B cell (primary cell): ENCODE data around the gene PPP1R14B. TPM values are rescaled to one million over a fixed set of nuclear protein-coding genes. Genes with fewer than 3 reads are reported as not detected.

Experiments used
- ATAC-seq: fragments of 200-7000 bp; cut with Tn5 transposase; one replicate; pipeline ENCODE4 v1.10.0; 2021; ENCODE audit warnings: low read depth, mild to moderate bottlenecking, moderate number of reproducible peaks, moderate library complexity
- CTCF ChIA-PET: fragments of 350-600 bp; sonication (Branson Sonifier 250); formaldehyde crosslinking; loops from one replicate; lab custom pipeline; 2021; ENCODE audit warnings: antibody characterized with exemption, inconsistent platforms; lab: Charles Lee
- POLR2A ChIA-PET: fragments of 350-600 bp; sonication (Branson Sonifier 250); formaldehyde crosslinking; loops from one replicate; lab custom pipeline; 2021; ENCODE audit warnings: antibody characterized with exemption; lab: Charles Lee
- DNase-seq: peaks from one replicate; pipeline ENCODE4 v3.0.0; 2013
- H2AFZ ChIP-seq: 2 replicates; pipeline ENCODE4 v1.6.1; 2012; ENCODE audit warnings: mild to moderate bottlenecking, low read depth, low read length; ENCODE audit not compliant: insufficient read depth, poor library complexity, severe bottlenecking
- H3K27ac ChIP-seq, 2 donors: 1 replicate in 1 of 2; 2 replicates in 1 of 2; pipeline ENCODE4 v1.5.1; 2012 to 2013; ENCODE audit warnings: low read length in 2 of 2, mild to moderate bottlenecking in 2 of 2, moderate library complexity in 1 of 2
- H3K27me3 ChIP-seq, 4 experiments: fragments of 200-600 bp in 1 of 4; sonication (generic) in 1 of 4; replicated peaks in 1 of 4; 1 replicate in 2 of 4; 2 replicates in 2 of 4; pipeline versions ENCODE4 v1.6.1 to v1.7.0; 2013 to 2016; ENCODE audit warnings: low read length in 3 of 4, mild to moderate bottlenecking in 2 of 4, mixed read lengths in 1 of 4, moderate library complexity in 1 of 4; ENCODE audit not compliant: insufficient read depth in 4 of 4, control insufficient read depth in 3 of 4; ENCODE audit errors: control extremely low read depth in 1 of 4
- H3K36me3 ChIP-seq, 2 experiments: replicated peaks in 1 of 2; 1 replicate in 1 of 2; 2 replicates in 1 of 2; pipeline versions ENCODE4 v1.6.1 to v1.7.1; 2013; ENCODE audit warnings: low read length in 1 of 2; ENCODE audit not compliant: insufficient read depth in 2 of 2, control insufficient read depth in 1 of 2; ENCODE audit errors: control extremely low read depth in 1 of 2, extremely low read depth in 1 of 2
- H3K4me1 ChIP-seq, 2 donors: fragments of 200-600 bp in 1 of 2; sonication (generic) in 1 of 2; 1 replicate in 1 of 2; 2 replicates in 1 of 2; pipeline versions ENCODE4 v1.5.1 to v1.6.1; 2013 to 2017; ENCODE audit warnings: low read length in 2 of 2; ENCODE audit not compliant: control insufficient read depth in 2 of 2, insufficient read depth in 2 of 2
- H3K4me2 ChIP-seq: replicated peaks from 2 replicates; pipeline ENCODE3; 2012; ENCODE audit warnings: mild to moderate bottlenecking, low read depth, low read length; ENCODE audit not compliant: poor library complexity, severe bottlenecking
- H3K4me3 ChIP-seq, 5 experiments: fragments of 200-600 bp in 1 of 5; sonication (generic) in 1 of 5; 1 replicate in 3 of 5; 2 replicates in 2 of 5; pipeline versions ENCODE4 v1.5.1 to v1.7.0; 2011 to 2016; ENCODE audit warnings: low read length in 4 of 5, mild to moderate bottlenecking in 4 of 5, low read depth in 2 of 5, control low read depth in 1 of 5, moderate library complexity in 1 of 5; ENCODE audit not compliant: insufficient read depth in 1 of 5; ENCODE audit errors: control extremely low read depth in 1 of 5, extremely low read depth in 1 of 5
- H3K79me2 ChIP-seq: fragments of 200-600 bp; sonication (generic); one replicate; pipeline ENCODE4 v1.6.0; 2016; ENCODE audit warnings: low read length; ENCODE audit not compliant: control insufficient read depth, insufficient read depth
- H3K9ac ChIP-seq: fragments of 200-600 bp; sonication (generic); 2 replicates; pipeline ENCODE4 v1.6.1; 2017; ENCODE audit warnings: mild to moderate bottlenecking, low read length, moderate library complexity
- H3K9me3 ChIP-seq, 3 donors: one replicate each; pipeline versions ENCODE4 v1.6.1 to v1.7.1; 2013; ENCODE audit warnings: low read length in 2 of 3; ENCODE audit not compliant: control insufficient read depth in 2 of 3, insufficient read depth in 1 of 3; ENCODE audit errors: control extremely low read depth in 1 of 3
- H4K20me1 ChIP-seq: 2 replicates; pipeline ENCODE4 v1.6.0; 2012; ENCODE audit warnings: mild to moderate bottlenecking, low read length; ENCODE audit not compliant: insufficient read depth, control insufficient read depth, poor library complexity, severe bottlenecking
- H3K27ac Mint-ChIP-seq: one replicate; pipeline ENCODE4 v1.8.0; 2021; ENCODE audit warnings: mixed read lengths
- H3K27me3 Mint-ChIP-seq: one replicate; pipeline ENCODE4 v1.8.0; 2021; ENCODE audit warnings: mixed read lengths
- H3K4me1 Mint-ChIP-seq: one replicate; pipeline ENCODE4 v1.8.0; 2021; ENCODE audit warnings: mixed read lengths
- H3K4me3 Mint-ChIP-seq: one replicate; pipeline ENCODE4 v1.8.0; 2021; ENCODE audit warnings: mixed read lengths
- H3K9me3 Mint-ChIP-seq: one replicate; pipeline ENCODE4 v1.8.0; 2022; ENCODE audit warnings: mixed read lengths; ENCODE audit not compliant: insufficient read depth
- CTCF ChIP-seq: fragments of 200-600 bp; IDR thresholded peaks from one replicate; pipeline ENCODE4 v1.8.0; 2022; ENCODE audit warnings: antibody characterized with exemption, mild to moderate bottlenecking
- EZH2 ChIP-seq: IDR thresholded peaks from 2 replicates; pipeline ENCODE4 v1.6.1; 2012; ENCODE audit warnings: borderline replicate concordance, low read depth, mild to moderate bottlenecking, moderate library complexity, low read length; ENCODE audit not compliant: insufficient read depth, poor library complexity, severe bottlenecking
- WGBS: methylation state at CpG from one replicate; pipeline ENCODE4 v1.1.5; 2013; ENCODE audit warnings: missing lambda C conversion rate; ENCODE audit not compliant: insufficient coverage; 5-methylcytosine and 5-hydroxymethylcytosine counted together
- intact Hi-C: fragments of 100-400 bp; cut with micrococcal nuclease; formaldehyde crosslinking; loops from one replicate; pipeline ENCODE4 v1.10.0; 2022
- polyA plus RNA-seq: library from polyadenylated mRNA; depleted of rRNA; stranded (reverse); fragments of >200 nt; gene quantifications from 2 replicates; pipeline ENCODE4 v1.2.3, GENCODE V29; 2012
- total RNA-seq, 2 donors: library from RNA; stranded (reverse); fragments of 120-200 nt in 1 of 2; gene quantifications; 1 replicate in 1 of 2; 2 replicates in 1 of 2; pipeline versions ENCODE4 v1.2.3 to v1.2.4, GENCODE V29; 2013 to 2022

PPP1R14B gene
- total and polyA plus RNA-seq, 2 donors (not counting 1 experiment from before 2014, with no cell fraction given), result 41.2 to 51.0 TPM

- TF ChIP-seq EZH2 (no peak), CTCF (no peak)
- WGBS, result under 1% methylated on average over 26 of the region's 26 CpGs
- POLR2A ChIA-PET, result interaction anchor here (0.5 to 6.3 kb wide), 15 partner anchors 8 to 1107 kb away, joined by 3 to 78 read pairs (median 3); partner anchors contain the start of genes ESRRA, FERMT3, FKBP2 and PPP1R14B
- DNase-seq (peak; percentile 77), ATAC-seq (peak; percentile 19)
- peaks cover 47% of the 10 kb centered on the region for H3K4me1 Mint-ChIP-seq
- H3K9ac ChIP-seq, result peak overlapping the region; percentile 85
- CTCF ChIA-PET, result interaction anchor here (0.7 to 5.2 kb wide), 12 partner anchors 10 to 129 kb away, joined by 3 to 70 read pairs (median 4); partner anchors contain the start of genes FERMT3, FKBP2 and PLCB3
- peak overlapping the region; percentile 91 for H3K4me3 Mint-ChIP-seq
- H3K27ac ChIP-seq, result peak overlapping the region; percentile 82 to 86
- peak overlapping the region; percentile 93 for H3K27ac Mint-ChIP-seq
- peaks cover 30 to 47% of the 10 kb centered on the region in 2 donors for H3K4me1 ChIP-seq
- H3K4me3 ChIP-seq, result peak overlapping the region; percentile 32 to 97 (median 92)
- no peaks in the 10 kb centered on the region for H3K27me3 ChIP-seq
- H3K4me2 ChIP-seq, result peak overlapping the region; percentile 98
- no peaks in the 10 kb centered on the region for H3K9me3 Mint-ChIP-seq
- H4K20me1 ChIP-seq, result peaks cover 1% of the 10 kb centered on the region
- peaks cover 0 to 17% of the 10 kb centered on the region in 2 experiments for H3K36me3 ChIP-seq
- no peaks in the 10 kb centered on the region for H3K9me3 ChIP-seq
- H3K27me3 Mint-ChIP-seq, result no peaks in the 10 kb centered on the region
- peaks cover 23% of the 10 kb centered on the region for H3K79me2 ChIP-seq
- H2AFZ ChIP-seq, result peak overlapping the region; percentile 86
- intact Hi-C loops, result loop anchor here (1.0 kb wide), 7 partner anchors 8 to 43 kb away; partner anchors contain the start of genes PLCB3, PPP1R14B and VEGFB
Measured at GRCh38 chr11:64226507-64227051, 20.2 kb downstream of the PPP1R14B start.
